GM12892 (cell line): ENCODE results near the gene KYAT1.

Experiments used
- DNase-seq: peaks from one replicate; pipeline ENCODE4 v3.0.0; 2011; ENCODE audit not compliant: insufficient read length
- FAIRE-seq: peaks from 2 replicates; lab custom pipeline; 2011; peaks lifted over from hg19 to GRCh38; lab: Jason Lieb, UNC
- POLR2A ChIP-seq: IDR thresholded peaks from 2 replicates; pipeline ENCODE4 v1.6.1; 2011; ENCODE audit warnings: low read depth, low read length, control low read depth
- POLR2AphosphoS5 ChIP-seq: IDR thresholded peaks from 2 replicates; pipeline ENCODE4 v1.6.1; 2011; ENCODE audit warnings: low read depth, low read length, control low read depth
- TAF1 ChIP-seq: IDR thresholded peaks from 2 replicates; pipeline ENCODE4 v1.6.1; 2011; ENCODE audit warnings: low read depth, mild to moderate bottlenecking, control low read depth, low read length, borderline replicate concordance

The KYAT1 gene

DNA sequence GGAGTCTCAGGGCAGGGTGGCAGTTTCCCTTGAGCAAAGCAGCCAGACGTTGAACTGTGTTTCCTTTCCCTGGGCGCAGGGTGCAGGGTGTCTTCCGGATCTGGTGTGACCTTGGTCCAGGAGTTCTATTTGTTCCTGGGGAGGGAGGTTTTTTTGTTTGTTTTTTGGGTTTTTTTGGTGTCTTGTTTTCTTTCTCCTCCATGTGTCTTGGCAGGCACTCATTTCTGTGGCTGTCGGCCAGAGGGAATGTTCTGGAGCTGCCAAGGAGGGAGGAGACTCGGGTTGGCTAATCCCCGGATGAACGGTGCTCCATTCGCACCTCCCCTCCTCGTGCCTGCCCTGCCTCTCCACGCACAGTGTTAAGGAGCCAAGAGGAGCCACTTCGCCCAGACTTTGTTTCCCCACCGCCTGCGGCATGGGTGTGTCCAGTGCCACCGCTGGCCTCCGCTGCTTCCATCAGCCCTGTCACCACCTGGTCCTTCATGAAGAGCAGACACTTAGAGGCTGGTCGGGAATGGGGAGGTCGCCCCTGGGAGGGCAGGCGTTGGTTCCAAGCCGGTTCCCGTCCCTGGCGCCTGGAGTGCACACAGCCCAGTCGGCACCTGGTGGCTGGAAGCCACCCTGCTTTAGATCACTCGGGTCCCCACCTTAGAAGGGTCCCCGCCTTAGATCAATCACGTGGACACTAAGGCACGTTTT is 35.5 kb upstream of the KYAT1 start:
- DNase-seq: no peak
- no peak for TF ChIP-seq TAF1
- no peak for TF ChIP-seq POLR2AphosphoS5
- no peak for TF ChIP-seq POLR2A
- FAIRE-seq: no peak

DNA sequence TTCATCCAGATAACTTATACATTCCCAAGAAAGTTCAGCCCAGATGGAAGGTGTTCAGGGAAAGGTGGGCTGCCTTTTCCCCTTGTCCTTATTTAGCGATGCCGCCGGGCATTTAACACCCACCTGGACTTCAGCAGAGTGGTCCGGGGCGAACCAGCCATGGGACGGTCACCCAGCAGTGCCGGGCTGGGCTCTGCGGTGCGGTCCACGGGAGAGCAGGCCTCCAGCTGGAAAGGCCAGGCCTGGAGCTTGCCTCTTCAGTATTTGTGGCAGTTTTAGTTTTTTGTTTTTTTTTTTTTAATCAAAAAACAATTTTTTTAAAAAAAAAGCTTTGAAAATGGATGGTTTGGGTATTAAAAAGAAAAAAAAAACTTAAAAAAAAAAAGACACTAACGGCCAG is 35.0 kb upstream of the KYAT1 start:
- TF ChIP-seq POLR2AphosphoS5 (no peak), TAF1 (no peak), POLR2A (no peak)
- no peak for DNase-seq
- no peak for FAIRE-seq

DNA sequence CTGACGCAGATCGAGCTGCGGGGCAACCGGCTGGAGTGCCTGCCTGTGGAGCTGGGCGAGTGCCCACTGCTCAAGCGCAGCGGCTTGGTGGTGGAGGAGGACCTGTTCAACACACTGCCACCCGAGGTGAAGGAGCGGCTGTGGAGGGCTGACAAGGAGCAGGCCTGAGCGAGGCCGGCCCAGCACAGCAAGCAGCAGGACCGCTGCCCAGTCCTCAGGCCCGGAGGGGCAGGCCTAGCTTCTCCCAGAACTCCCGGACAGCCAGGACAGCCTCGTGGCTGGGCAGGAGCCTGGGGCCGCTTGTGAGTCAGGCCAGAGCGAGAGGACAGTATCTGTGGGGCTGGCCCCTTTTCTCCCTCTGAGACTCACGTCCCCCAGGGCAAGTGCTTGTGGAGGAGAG is 34.5 kb upstream of the KYAT1 start:
- TF ChIP-seq POLR2A: no peak
- TF ChIP-seq POLR2AphosphoS5: no peak
- no peak for TF ChIP-seq TAF1
- FAIRE-seq (no peak), DNase-seq (no peak)

DNA sequence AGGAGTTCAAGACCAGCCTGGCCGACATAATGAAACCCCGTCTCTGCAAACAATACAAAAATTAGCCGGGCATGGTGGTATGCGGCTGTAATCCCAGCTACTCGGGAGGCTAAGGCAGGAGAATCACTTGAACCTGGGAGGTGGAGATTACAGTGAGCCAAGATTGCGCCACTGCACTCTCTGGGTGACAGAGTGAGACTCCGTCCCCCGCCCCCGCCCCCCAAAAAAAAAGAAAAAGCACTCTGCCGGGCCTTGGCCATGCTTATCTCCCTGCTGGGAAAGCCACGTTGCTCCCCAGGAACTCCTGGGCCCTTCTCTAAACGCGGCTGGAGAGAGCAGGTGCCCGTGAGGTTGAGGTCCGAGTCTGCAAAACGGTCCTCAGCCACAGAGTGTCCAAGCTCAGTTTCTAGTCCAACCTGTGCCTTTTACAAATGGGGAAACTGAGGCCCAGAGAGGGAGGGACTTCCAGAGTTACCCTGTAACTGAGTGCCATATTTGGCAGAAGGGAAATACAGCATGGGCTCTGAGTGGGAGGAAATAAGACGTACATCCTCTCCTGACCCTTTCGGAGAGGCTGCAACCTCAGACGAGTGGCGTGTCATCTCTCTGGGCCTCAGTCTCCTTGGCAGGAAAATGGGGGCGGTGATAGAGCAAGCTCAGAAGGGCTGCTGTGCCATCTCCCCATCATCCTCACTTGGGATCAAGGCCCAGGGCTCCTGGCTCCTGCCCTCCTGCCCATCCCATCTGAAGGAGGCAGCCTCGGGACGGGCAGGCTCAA is 32.4 kb upstream of the KYAT1 start:
- DNase-seq: no peak

DNA sequence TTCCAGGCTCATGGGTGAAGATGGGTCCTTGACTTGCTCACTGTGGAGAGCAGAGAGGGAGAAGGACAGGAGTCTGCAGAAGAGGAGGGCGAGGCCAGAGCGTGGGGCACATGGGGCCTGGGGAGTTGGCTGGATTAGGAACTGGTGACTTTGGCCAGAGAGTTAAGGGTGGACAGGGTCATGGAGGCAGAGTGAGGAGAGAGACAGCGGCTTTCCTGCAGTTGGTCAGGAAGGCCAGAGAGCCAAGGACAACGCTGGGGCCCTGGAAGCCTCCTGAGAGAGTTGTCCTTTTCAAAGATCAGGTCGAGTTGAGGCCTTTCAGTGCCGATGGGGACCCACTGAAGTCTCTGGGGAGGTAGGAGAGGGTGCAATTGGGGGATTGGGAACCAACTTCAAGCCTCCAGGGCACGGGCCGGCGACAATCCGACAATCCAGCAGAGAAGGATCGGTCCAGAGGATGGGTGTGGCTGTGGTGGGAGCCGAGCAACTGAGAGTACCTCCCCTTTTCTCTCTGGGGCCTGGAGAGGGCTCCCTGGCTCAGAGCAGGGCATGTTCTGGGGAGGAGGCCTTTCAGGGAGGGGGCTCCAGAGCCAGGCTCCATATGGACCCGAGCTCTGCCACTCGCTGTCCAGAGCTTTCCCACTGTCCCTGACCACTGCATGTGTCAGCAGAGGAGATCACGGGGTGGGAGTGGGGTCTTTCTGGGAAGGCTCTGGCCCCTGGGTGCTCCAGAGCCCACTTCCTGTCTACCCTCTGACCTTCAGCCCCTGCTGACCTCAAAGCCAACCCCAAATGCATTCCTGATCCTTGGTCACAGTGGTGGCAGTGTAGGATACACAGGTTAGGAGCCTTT is 31.5 kb upstream of the KYAT1 start:
- DNase-seq: no peak
- FAIRE-seq: no peak
- TF ChIP-seq POLR2AphosphoS5 (no peak), TAF1 (no peak), POLR2A (no peak)

More for the DNA sequence above, 32.4 kb upstream of the KYAT1 start:
- TF ChIP-seq POLR2A (no peak), TAF1 (no peak), POLR2AphosphoS5 (no peak)
- FAIRE-seq: no peak

DNA sequence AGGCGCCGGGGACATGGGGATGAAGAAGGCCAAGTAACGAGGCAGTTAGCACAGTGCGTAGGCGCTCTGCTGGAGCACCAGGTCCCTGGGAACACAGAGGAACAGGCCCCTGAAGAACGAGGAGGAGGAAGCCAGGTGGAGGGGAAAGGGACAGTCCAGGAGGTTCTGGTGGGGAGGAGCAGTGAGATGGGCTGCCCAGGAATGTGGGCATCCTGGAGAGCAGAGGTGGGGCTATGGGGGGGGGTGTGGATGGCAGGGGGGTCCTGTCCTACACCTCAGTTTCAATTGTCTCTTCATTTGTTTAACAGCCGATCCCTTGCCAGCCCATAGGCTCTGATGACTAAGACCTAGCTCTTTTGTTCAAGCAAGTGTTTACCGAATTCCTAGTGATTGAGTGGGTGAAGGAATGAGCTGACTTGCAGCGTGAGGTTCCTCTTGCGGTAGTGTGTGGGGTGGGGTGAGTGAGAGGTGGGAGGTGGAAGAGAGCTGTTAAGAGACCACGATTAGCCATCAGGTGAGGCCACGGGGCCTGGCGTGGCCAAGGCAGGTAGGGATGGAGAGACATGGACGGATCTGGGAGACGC is 30.6 kb upstream of the KYAT1 start:
- no peak for FAIRE-seq
- TF ChIP-seq TAF1: no peak
- no peak for TF ChIP-seq POLR2AphosphoS5
- no peak for TF ChIP-seq POLR2A
- DNase-seq: no peak

DNA sequence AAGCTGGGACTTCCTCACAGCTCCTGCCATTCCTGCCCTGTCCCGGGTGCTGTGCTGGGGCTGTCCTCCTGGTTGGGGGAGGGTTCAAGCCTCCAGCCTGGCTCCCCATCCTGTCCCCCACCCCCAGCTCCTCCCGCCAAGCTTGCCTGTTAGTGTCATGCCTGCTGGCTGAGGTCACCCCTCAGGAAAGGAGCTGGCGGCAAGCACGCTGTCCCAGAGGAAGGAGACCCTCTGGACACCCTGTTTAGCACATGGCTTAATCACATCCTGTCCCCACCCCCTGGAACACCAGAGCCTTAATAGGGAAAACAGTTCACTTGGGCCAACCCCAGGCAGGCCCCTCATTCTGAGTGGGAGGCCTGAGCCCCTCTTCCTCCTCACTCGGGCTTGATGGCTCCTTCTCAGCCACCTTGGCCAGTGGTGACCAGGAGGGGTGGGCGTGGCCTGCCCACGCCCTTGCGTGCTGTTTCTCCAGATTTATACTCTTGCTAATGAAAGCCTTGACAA is 29.8 kb upstream of the KYAT1 start:
- no peak for TF ChIP-seq TAF1
- TF ChIP-seq POLR2AphosphoS5: no peak
- no peak for TF ChIP-seq POLR2A
- DNase-seq (no peak), FAIRE-seq (no peak)

DNA sequence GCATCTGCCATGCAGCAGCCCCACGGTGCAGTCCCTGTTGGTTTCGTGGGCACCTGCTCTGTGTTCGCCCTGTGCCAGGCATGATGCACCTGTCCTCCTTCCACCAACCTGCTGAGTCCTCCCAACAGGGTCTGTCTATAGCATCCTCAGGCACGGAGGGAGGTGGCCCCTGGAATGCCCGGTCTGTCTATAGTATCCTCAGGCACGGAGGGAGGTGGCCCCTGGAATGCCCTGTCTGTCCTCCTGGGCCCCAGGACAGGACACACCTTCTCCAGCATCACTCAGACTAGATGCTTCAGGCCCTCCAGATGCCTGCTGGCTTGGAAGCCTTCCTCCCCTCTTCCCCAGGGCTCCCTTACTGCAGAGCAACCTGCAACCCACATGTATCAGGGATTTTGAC is 29.2 kb upstream of the KYAT1 start:
- DNase-seq: no peak
- no peak for FAIRE-seq
- TF ChIP-seq TAF1: no peak
- TF ChIP-seq POLR2A: no peak

DNA sequence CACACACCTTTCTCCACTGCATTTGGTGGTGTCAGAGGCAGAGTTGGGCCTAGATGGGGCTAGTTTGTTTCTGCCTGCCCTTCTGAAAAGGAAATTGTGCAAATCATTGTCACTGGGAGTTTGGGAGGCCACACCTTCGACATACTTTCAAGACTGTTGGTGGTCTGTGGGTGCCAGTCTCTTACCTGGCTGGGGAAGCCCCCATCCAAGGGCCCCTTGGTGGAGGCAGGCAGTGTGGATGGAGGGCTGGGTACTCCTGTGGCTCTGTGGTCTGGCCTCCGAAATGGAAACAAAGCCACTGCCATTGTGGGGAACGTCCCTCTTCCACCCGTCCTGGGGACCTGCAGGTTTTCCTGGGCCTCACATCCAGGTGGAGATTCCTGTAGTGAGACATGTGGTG is 28.1 kb upstream of the KYAT1 start:
- no peak for FAIRE-seq
- no peak for TF ChIP-seq TAF1
- no peak for TF ChIP-seq POLR2AphosphoS5
- TF ChIP-seq POLR2A: no peak
- DNase-seq: no peak

DNA sequence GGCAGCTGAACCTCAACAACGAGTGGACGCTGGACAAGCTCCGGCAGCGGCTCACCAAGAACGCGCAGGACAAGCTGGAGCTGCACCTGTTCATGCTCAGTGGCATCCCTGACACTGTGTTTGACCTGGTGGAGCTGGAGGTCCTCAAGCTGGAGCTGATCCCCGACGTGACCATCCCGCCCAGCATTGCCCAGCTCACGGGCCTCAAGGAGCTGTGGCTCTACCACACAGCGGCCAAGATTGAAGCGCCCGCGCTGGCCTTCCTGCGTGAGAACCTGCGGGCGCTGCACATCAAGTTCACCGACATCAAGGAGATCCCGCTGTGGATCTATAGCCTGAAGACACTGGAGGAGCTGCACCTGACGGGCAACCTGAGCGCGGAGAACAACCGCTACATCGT is 26.6 kb upstream of the KYAT1 start:
- FAIRE-seq (no peak), DNase-seq (no peak)
- no peak for TF ChIP-seq POLR2AphosphoS5
- no peak for TF ChIP-seq POLR2A
- no peak for TF ChIP-seq TAF1

DNA sequence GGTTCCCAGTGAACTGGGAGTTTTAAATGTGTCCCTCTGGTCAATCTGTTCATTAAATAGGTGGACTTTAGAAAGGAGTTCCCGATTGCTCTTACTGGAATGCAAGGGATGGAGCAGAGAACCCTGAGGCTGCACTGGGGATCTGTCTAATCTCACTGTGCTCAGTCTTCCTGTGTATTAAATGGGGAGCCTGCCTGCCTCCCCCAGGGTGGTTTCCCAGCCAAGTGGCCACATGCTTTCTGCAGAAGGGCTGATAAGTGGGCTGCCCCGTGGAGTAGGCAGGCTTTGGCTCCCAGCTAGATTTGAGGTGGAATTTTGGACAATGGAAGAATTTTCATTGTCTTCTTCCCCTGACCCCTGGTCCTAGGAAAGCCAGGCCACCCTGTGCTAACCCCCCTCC is 25.0 kb upstream of the KYAT1 start:
- DNase-seq (no peak), FAIRE-seq (no peak)
- TF ChIP-seq POLR2A (no peak), TAF1 (no peak), POLR2AphosphoS5 (no peak)
